ENCODE results near the gene LRMDA.

DNA sequence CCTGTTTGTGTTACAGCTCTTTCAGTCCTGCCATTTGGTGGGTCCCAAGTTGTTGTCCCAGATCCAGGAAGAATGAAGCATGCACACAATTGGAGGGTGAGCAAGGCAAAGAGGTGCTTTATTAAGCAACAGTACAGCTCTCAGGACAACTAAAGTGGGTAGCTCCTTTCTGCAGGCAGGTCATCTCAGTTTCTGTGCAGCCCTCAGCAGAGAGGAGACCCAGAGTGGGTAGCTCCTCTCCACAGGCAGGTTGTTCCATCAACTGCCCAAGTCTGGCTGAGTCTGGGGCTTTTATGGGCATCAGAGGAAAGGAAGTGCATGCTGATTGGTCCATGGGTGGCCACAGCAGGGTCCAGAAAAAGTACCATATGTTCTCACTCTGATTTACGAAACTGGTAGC, 624.5 kb downstream of the LRMDA start:
- TF ChIP-seq, protein P1, sequence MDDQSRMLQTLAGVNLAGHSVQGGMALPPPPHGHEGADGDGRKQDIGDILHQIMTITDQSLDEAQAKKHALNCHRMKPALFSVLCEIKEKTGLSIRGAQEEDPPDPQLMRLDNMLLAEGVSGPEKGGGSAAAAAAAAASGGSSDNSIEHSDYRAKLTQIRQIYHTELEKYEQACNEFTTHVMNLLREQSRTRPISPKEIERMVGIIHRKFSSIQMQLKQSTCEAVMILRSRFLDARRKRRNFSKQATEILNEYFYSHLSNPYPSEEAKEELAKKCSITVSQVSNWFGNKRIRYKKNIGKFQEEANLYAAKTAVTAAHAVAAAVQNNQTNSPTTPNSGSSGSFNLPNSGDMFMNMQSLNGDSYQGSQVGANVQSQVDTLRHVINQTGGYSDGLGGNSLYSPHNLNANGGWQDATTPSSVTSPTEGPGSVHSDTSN (IDR thresholded peaks at IDR 0.05), result no peak
- TF ChIP-seq KDM5A (IDR thresholded peaks at IDR 0.05) (no peak), BHLHE40 (IDR thresholded peaks at IDR 0.05; ENCODE audit: low read depth, low read length) (no peak), EP300 (IDR thresholded peaks at IDR 0.05) (no peak), CBX8 (IDR thresholded peaks at IDR 0.05) (no peak)
- TF ChIP-seq, protein P2, sequence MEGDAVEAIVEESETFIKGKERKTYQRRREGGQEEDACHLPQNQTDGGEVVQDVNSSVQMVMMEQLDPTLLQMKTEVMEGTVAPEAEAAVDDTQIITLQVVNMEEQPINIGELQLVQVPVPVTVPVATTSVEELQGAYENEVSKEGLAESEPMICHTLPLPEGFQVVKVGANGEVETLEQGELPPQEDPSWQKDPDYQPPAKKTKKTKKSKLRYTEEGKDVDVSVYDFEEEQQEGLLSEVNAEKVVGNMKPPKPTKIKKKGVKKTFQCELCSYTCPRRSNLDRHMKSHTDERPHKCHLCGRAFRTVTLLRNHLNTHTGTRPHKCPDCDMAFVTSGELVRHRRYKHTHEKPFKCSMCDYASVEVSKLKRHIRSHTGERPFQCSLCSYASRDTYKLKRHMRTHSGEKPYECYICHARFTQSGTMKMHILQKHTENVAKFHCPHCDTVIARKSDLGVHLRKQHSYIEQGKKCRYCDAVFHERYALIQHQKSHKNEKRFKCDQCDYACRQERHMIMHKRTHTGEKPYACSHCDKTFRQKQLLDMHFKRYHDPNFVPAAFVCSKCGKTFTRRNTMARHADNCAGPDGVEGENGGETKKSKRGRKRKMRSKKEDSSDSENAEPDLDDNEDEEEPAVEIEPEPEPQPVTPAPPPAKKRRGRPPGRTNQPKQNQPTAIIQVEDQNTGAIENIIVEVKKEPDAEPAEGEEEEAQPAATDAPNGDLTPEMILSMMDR (IDR thresholded peaks at IDR 0.05), result no peak

All from A549 (cell line).